ENCODE measurements around the gene KLHL7. TPM values are rescaled to one million over a fixed set of nuclear protein-coding genes. Genes with fewer than 3 reads are reported as not detected.

Gene KLHL7
- total and polyA plus RNA-seq, 9 of the 15 experiments (the other 6 are each of a cell fraction or from before 2014, with no cell fraction given) = 4.2 to 63.1 (median 32.3) TPM

GRCh38 chr7:23100697-23101096 is 4.9 kb upstream of the KLHL7 start:
- Histone ChIP-seq H3K4me3 (no peak overlapping the region), H3K4me1 (replicated peaks in 1 of 2; ENCODE audit: control insufficient read depth in 2 of 2, insufficient read depth in 2 of 2, low read length in 2 of 2) (peaks cover 0 to 9% of the 10 kb centered on the region in 2 experiments; a peak in 2 of 5 replicates), H3K9ac (ENCODE audit: insufficient read depth in 1 of 2, low read depth in 2 of 2, low read length in 2 of 2) (no peak overlapping the region), H3K36me3 (ENCODE audit: control insufficient read depth, insufficient read depth, low read length) (no peaks in the 10 kb centered on the region; the same call in 2 of the 3 replicates), H2AFZ (ENCODE audit: low read depth, low read length) (no peak overlapping the region), H3K9me1 (ENCODE audit: control insufficient read depth, insufficient read depth, low read length) (no peaks in the 10 kb centered on the region), H4K20me1 (replicated peaks; ENCODE audit: control insufficient read depth, insufficient read depth, low read length) (no peaks in the 10 kb centered on the region), H3K27ac (ENCODE audit: extremely low read depth, low read depth, low read length) (no peak overlapping the region), H3K79me2 (ENCODE audit: control insufficient read depth, insufficient read depth, low read length) (peaks cover 7% of the 10 kb centered on the region; the same call in 2 of the 3 replicates), H3K4me2 (ENCODE audit: insufficient read depth, low read length) (no peak overlapping the region), H3K27me3 (ENCODE audit: control insufficient read depth in 2 of 2, insufficient read depth in 2 of 2, low read length in 2 of 2) (no peaks in the 10 kb centered on the region), H3K9me3 (replicated peaks; ENCODE audit: control insufficient read depth, insufficient read depth, low read depth, low read length) (no peaks in the 10 kb centered on the region; the same call in 1 of the 2 replicates)
- BruUV-seq (replicated peaks) = no TSS peak
- ATAC-seq (peak; percentile 49), DNase-seq (ENCODE audit: extremely low read depth in 1 of 4, low spot score in 3 of 4) (peak; percentile 15 to 37 (median 16)), FAIRE-seq (peak; percentile 40)
- CTCF ChIA-PET (ENCODE audit: low intra/inter-chr PET ratio) = no interaction called here
- intact Hi-C loops (cut with micrococcal nuclease) = no loop called here
- POLR2A ChIA-PET = interaction anchor here (1.0 to 1.6 kb wide), 2 partner anchors 10 to 27 kb away, joined by 3 to 7 read pairs; no protein-coding TSS in a partner anchor
- in situ Hi-C loops (cut with MboI) = no loop called here
- TF ChIP-seq CTBP1 (IDR thresholded peaks at IDR 0.05; ENCODE audit: borderline replicate concordance) = no peak
- TF ChIP-seq, protein P1, sequence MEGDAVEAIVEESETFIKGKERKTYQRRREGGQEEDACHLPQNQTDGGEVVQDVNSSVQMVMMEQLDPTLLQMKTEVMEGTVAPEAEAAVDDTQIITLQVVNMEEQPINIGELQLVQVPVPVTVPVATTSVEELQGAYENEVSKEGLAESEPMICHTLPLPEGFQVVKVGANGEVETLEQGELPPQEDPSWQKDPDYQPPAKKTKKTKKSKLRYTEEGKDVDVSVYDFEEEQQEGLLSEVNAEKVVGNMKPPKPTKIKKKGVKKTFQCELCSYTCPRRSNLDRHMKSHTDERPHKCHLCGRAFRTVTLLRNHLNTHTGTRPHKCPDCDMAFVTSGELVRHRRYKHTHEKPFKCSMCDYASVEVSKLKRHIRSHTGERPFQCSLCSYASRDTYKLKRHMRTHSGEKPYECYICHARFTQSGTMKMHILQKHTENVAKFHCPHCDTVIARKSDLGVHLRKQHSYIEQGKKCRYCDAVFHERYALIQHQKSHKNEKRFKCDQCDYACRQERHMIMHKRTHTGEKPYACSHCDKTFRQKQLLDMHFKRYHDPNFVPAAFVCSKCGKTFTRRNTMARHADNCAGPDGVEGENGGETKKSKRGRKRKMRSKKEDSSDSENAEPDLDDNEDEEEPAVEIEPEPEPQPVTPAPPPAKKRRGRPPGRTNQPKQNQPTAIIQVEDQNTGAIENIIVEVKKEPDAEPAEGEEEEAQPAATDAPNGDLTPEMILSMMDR (IDR thresholded peaks at IDR 0.05 in 2 of 3, conservative IDR thresholded peaks at IDR 0.05 in 1 of 3; ENCODE audit: insufficient read depth in 2 of 3, low read depth in 1 of 3, low read length in 3 of 3) = peak; percentile 10 to 38 (median 25); a peak in 2 of 6 replicates
- TF ChIP-seq RAD21 (CRISPR knock-in tag; conservative IDR thresholded peaks at IDR 0.05 in 1 of 2, IDR thresholded peaks at IDR 0.05 in 1 of 2) = peak in 1 of 2 experiments; percentile 29; a peak in 2 of 4 replicates
- TF ChIP-seq BHLHE40 (IDR thresholded peaks at IDR 0.05; ENCODE audit: low read length) = no peak
- WGBS (ENCODE audit: insufficient coverage, low coverage, missing lambda C conversion rate) = 5% methylated on average over 2 of the region's 2 CpGs

Data from K562 (cell line).